HG02970 (cell line): ENCODE data around the gene SIGLEC15.
"Not testable (repeated sequence)": the region's sequence is repeated elsewhere in the genome, so short reads cannot be mapped to it uniquely, and the experiment has no call there.

Experiments
- ATAC-seq: cut with Tn5 transposase; IDR thresholded peaks from one replicate; pipeline ENCODE4 v1.9.1; 2021; ENCODE audit warnings: mild to moderate bottlenecking, moderate library complexity, moderate number of reproducible peaks; ENCODE audit not compliant: unreplicated experiment, low FRiP score

The SIGLEC15 gene

GRCh38 chr18:45817543-45817942, 7.9 kb upstream of the SIGLEC15 start:
- ATAC-seq, result no peak

- ATAC-seq, result not testable (repeated sequence)
Observed at GRCh38 chr18:45818765-45819164, 6.7 kb upstream of the SIGLEC15 start.

GRCh38 chr18:45820106-45820745, 5.2 kb upstream of the SIGLEC15 start:
- ATAC-seq, result no peak

GRCh38 chr18:45821026-45821425, 4.4 kb upstream of the SIGLEC15 start:
- no peak for ATAC-seq

GRCh38 chr18:45821711-45822110, 3.8 kb upstream of the SIGLEC15 start:
- ATAC-seq, result no peak

- ATAC-seq, result no peak
Observed at GRCh38 chr18:45826084-45826483, 609 bp downstream of the SIGLEC15 start.

GRCh38 chr18:45826716-45827115, 1.2 kb downstream of the SIGLEC15 start:
- not testable (repeated sequence) for ATAC-seq

- ATAC-seq, result no peak
Observed at GRCh38 chr18:45828917-45829811, 3.7 kb downstream of the SIGLEC15 start.

GRCh38 chr18:45829855-45830254, 4.4 kb downstream of the SIGLEC15 start:
- no peak for ATAC-seq

GRCh38 chr18:45830917-45831316, 5.4 kb downstream of the SIGLEC15 start:
- no peak for ATAC-seq

- no peak for ATAC-seq
Observed at GRCh38 chr18:45833846-45834245, 8.4 kb downstream of the SIGLEC15 start.

GRCh38 chr18:45834306-45834705, 8.8 kb downstream of the SIGLEC15 start:
- no peak for ATAC-seq

- no peak for ATAC-seq
Observed at GRCh38 chr18:45835057-45835636, 9.7 kb downstream of the SIGLEC15 start.

GRCh38 chr18:45836242-45837205, 11.0 kb downstream of the SIGLEC15 start:
- no peak for ATAC-seq

GRCh38 chr18:45837283-45838070, 12.0 kb downstream of the SIGLEC15 start:
- no peak for ATAC-seq

GRCh38 chr18:45838302-45839070, 13.0 kb downstream of the SIGLEC15 start:
- ATAC-seq, result no peak

GRCh38 chr18:45839414-45840395, 14.2 kb downstream of the SIGLEC15 start:
- no peak for ATAC-seq
